ENCODE data around the gene SPTY2D1. TPM values are rescaled to one million over a fixed set of nuclear protein-coding genes. Genes with fewer than 3 reads are reported as not detected.
"Not testable (repeated sequence)": the region's sequence is repeated elsewhere in the genome, so short reads cannot be mapped to it uniquely, and the experiment has no call there.

The SPTY2D1 gene, protein sequence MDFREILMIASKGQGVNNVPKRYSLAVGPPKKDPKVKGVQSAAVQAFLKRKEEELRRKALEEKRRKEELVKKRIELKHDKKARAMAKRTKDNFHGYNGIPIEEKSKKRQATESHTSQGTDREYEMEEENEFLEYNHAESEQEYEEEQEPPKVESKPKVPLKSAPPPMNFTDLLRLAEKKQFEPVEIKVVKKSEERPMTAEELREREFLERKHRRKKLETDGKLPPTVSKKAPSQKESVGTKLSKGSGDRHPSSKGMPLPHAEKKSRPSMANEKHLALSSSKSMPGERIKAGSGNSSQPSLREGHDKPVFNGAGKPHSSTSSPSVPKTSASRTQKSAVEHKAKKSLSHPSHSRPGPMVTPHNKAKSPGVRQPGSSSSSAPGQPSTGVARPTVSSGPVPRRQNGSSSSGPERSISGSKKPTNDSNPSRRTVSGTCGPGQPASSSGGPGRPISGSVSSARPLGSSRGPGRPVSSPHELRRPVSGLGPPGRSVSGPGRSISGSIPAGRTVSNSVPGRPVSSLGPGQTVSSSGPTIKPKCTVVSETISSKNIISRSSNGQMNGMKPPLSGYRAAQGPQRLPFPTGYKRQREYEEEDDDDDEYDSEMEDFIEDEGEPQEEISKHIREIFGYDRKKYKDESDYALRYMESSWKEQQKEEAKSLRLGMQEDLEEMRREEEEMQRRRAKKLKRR
- total RNA-seq (2021) (13.1 and 16.1 TPM in 2 replicates), Bru-seq, nascent RNA (percentile 77 among the genes with signal in this experiment), BruChase-seq, experiment 1, labeled RNA remaining after a 2-hour chase (percentile 84 among the genes with signal in this experiment), BruChase-seq, experiment 2, labeled RNA remaining after a 6-hour chase (percentile 67 among the genes with signal in this experiment)
- long read RNA-seq, full-length matches to known transcripts = 15 of 21 reads
- long read RNA-seq, partial matches to known transcripts = 2 of 21 reads
- long read RNA-seq, other reads (novel, unspliced or antisense) = 4 of 21 reads

DNA sequence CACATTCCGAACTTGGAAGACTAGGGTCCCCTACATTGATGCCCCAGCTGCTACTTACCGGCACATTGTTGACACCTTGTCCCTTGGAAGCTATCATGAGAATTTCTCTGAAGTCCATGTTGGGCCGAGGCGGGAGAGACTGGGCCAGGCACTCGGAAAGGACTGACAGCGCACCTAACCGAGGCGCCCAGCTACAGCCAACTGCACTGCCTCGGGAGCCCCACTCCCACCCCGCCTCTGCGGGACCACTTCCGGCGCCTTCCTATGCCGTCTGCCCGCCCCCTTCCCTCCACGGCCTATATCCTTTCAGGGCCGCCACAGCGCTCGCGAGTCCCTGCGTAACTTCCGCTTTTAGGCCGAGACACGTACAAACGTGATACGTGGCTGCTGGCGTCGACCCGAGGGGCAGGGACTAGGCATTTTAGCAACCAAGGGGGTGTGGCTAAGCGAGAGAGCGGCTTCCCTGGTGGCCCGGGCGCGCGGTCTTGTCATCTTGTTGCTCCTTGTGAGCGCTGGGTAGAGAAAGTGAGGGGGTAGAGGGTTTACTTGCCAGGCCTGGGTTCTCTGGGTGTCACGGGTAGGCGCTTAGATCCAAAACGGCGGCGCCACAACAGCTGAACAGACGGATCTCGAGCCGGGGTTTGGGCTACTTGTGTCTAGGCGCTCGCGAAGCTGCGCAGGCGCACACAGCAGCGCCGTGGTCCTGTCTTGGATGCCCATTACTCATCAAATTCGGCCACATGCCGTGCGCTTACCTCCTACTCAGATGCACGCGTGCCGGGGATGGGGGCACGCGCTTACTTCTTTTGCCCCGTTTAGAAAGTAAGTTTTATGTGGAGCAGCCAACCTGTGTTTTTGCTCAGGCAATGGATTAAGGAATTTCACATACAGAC lies at the start of gene SPTY2D1:
SPTY2D1 (minus strand) TSS at position 203 of the 893 bp plus-strand sequence; CDS start at position 118, 85 bp downstream.
- BruUV-seq (replicated peaks) = TSS peak; percentile 98
- POLR2A ChIA-PET (ENCODE audit: low non-redundant PET) = interaction anchor here (0.6 kb wide), 1 partner anchor 968 kb away, joined by 4 read pairs; no protein-coding TSS in a partner anchor

DNA sequence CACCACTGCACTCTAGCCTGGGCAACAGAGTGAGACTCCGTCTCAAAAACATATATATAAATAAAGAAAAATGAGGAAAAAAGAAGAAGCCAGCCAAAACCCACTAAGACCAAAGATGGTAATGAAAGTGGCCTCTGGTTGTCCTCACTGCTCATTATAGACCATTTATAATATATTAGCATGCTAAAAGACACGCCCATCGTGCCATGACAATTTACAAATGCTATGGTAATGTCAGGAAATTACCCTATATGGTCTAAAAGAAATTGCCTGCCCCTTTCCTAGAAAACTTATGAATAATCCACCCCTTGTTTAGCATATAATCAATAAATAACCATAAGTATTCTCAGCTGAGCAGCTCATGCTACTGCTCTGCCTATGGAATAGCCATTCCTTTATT lies 48.3 kb upstream of the SPTY2D1 start:
- no TSS peak for BruUV-seq (replicated peaks)
- Histone ChIP-seq H3K36me3 (ENCODE audit: insufficient read depth, low read length, poor library complexity, severe bottlenecking) (no peaks in the 10 kb centered on the region), H3K9me3 (ENCODE audit: low read depth, low read length, poor library complexity, severe bottlenecking) (no peaks in the 10 kb centered on the region), H3K4me3 (ENCODE audit: low read depth, low read length, poor library complexity, severe bottlenecking) (no peak overlapping the region), H3K4me1 (ENCODE audit: insufficient read depth, low read length, poor library complexity, severe bottlenecking) (no peaks in the 10 kb centered on the region), H3K27ac (ENCODE audit: low read depth, low read length, poor library complexity, severe bottlenecking) (no peak overlapping the region), H3K27me3 (replicated peaks; ENCODE audit: insufficient read depth, low read depth, low read length, poor library complexity) (no peaks in the 10 kb centered on the region)
- intact Hi-C loops (cut with micrococcal nuclease; ENCODE audit: unreplicated experiment) = no loop called here
- DNase-seq (ENCODE audit: low spot score) = no peak
- TF ChIP-seq, protein P1, sequence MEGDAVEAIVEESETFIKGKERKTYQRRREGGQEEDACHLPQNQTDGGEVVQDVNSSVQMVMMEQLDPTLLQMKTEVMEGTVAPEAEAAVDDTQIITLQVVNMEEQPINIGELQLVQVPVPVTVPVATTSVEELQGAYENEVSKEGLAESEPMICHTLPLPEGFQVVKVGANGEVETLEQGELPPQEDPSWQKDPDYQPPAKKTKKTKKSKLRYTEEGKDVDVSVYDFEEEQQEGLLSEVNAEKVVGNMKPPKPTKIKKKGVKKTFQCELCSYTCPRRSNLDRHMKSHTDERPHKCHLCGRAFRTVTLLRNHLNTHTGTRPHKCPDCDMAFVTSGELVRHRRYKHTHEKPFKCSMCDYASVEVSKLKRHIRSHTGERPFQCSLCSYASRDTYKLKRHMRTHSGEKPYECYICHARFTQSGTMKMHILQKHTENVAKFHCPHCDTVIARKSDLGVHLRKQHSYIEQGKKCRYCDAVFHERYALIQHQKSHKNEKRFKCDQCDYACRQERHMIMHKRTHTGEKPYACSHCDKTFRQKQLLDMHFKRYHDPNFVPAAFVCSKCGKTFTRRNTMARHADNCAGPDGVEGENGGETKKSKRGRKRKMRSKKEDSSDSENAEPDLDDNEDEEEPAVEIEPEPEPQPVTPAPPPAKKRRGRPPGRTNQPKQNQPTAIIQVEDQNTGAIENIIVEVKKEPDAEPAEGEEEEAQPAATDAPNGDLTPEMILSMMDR (conservative IDR thresholded peaks at IDR 0.05; ENCODE audit: low read depth, low read length) = no peak
- no peak for TF ChIP-seq EZH2 (IDR thresholded peaks at IDR 0.05; ENCODE audit: borderline replicate concordance, low read depth, low read length, poor library complexity, severe bottlenecking)
- POLR2A ChIA-PET (ENCODE audit: low non-redundant PET) = no interaction called here
- CTCF ChIA-PET = no interaction called here

More for the DNA sequence above, at the start of gene SPTY2D1:
- no peaks in the 10 kb centered on the region for H3K9me3 ChIP-seq (ENCODE audit: low read depth, low read length, poor library complexity, severe bottlenecking)
- peak within 1 kb of the TSS; percentile 90 for H3K27ac ChIP-seq (ENCODE audit: low read depth, low read length, poor library complexity, severe bottlenecking)
- peak within 1 kb of the TSS; percentile 93 for H3K4me3 ChIP-seq (ENCODE audit: low read depth, low read length, poor library complexity, severe bottlenecking)
- intact Hi-C loops (cut with micrococcal nuclease; ENCODE audit: unreplicated experiment) = no loop called here
- no peaks in the 10 kb centered on the region for H3K36me3 ChIP-seq (ENCODE audit: insufficient read depth, low read length, poor library complexity, severe bottlenecking)
- CTCF ChIA-PET = no interaction called here
- DNase-seq (ENCODE audit: low spot score) = peak; percentile 99
- H3K27me3 ChIP-seq (replicated peaks; ENCODE audit: insufficient read depth, low read depth, low read length, poor library complexity) = no peaks in the 10 kb centered on the region
- no peak for TF ChIP-seq EZH2 (IDR thresholded peaks at IDR 0.05; ENCODE audit: borderline replicate concordance, low read depth, low read length, poor library complexity, severe bottlenecking)
- TF ChIP-seq, protein P1 (conservative IDR thresholded peaks at IDR 0.05; ENCODE audit: low read depth, low read length) = no peak
- H3K4me1 ChIP-seq (ENCODE audit: insufficient read depth, low read length, poor library complexity, severe bottlenecking) = peaks cover 5% of the 10 kb centered on the region

DNA sequence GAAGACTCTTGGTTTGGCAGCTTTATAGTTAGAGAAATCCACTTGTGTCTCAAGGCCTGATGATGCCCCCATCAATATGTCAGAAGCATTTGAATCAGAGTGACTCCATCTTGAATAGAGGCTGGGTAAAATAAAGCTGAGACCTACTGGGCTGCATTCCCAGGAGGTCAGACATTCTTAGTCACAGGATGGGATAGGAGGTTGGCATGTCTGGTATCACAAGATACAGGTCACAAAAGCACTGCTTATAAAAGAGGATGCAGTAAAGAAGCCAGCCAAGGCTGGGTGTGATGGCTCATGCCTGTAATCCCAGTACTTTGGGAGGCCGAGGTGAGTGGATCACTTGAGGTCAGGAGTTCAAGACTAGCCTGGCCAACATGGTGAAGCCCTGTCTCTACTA lies 47.8 kb upstream of the SPTY2D1 start:
- H3K4me3 ChIP-seq (ENCODE audit: low read depth, low read length, poor library complexity, severe bottlenecking); intact Hi-C loops (cut with micrococcal nuclease; ENCODE audit: unreplicated experiment); H3K27ac ChIP-seq (ENCODE audit: low read depth, low read length, poor library complexity, severe bottlenecking); H3K27me3 ChIP-seq (replicated peaks; ENCODE audit: insufficient read depth, low read depth, low read length, poor library complexity); H3K9me3 ChIP-seq (ENCODE audit: low read depth, low read length, poor library complexity, severe bottlenecking); DNase-seq (ENCODE audit: low spot score); H3K36me3 ChIP-seq (ENCODE audit: insufficient read depth, low read length, poor library complexity, severe bottlenecking); H3K4me1 ChIP-seq (ENCODE audit: insufficient read depth, low read length, poor library complexity, severe bottlenecking); POLR2A ChIA-PET (ENCODE audit: low non-redundant PET); BruUV-seq (replicated peaks); CTCF ChIA-PET: not testable (repeated sequence)
